ENCODE data around the gene SMAD6.
"Not testable (repeated sequence)": the region's sequence is repeated elsewhere in the genome, so short reads cannot be mapped to it uniquely, and the experiment has no call there.

Gene SMAD6

GRCh38 chr15:66828817-66829541 lies 126.9 kb downstream of the SMAD6 start:
- DNase-seq = not testable (repeated sequence)

- DNase-seq = no peak
These were observed 127.6 kb downstream of the SMAD6 start for GRCh38 chr15:66829551-66830121.

DNA sequence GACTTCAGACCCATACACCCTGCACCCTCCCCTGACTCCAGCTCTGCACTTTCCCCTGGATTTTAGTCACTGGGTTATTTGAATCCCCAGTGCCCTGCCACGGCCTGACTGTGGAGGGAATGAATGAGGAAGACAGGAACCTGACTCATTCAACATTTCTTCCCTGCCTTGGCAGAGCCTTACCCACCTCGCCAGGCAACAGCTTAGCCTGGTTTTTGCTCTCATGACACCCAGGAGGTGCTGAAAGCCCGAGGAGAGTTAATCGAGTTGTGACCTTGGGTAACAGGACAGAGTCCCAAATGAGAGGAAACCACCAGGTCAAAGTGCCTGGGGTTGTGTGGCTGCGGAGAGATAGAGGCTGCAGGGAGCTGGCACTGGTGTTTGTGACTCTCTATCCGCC lies 128.3 kb downstream of the SMAD6 start:
- peak in 1 of 2 donors; percentile 7 for DNase-seq

GRCh38 chr15:66830823-66831222 lies 128.8 kb downstream of the SMAD6 start:
- no peak for DNase-seq

GRCh38 chr15:66831289-66831688 lies 129.3 kb downstream of the SMAD6 start:
- DNase-seq = no peak

DNA sequence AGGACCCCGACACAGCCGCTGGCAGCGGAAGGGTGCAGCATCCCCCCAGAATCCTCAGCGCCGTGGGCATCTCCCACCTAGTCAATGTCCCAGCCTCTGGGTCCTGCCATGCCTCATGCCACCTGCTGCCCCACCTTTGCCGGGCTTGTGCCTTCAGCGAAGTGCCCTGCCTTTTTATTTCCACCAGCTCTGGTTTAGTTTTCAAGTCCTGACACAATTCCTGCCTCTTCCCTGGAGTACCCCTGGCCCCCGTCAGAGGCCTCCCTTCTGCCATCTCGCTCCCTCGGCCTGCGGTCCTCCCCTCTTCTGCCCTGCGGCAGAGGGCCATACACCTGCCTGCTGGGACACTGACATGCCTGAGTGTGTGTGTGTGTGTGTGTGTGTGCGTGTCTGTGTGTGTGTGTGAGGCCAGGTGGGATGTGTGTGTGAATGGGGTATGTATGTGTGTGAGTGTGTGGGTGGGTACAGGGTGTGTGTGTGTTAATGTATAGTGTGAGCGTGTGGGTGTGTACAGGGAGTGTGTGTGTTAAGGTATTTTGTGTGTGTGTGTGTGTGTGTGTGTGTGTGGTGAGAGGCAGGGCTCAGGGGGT lies 129.9 kb downstream of the SMAD6 start:
- DNase-seq = no peak

Measured in CD4-positive, alpha-beta T cell treated with Interleukin-1 beta for 1 hour (primary cell).